ENCODE measurements around the gene FLVCR1. TPM values are rescaled to one million over a fixed set of nuclear protein-coding genes. Genes with fewer than 3 reads are reported as not detected.

The FLVCR1 gene
- total RNA-seq, 4 donors from 2014 or later = 7.8 to 8.9 (median 8.2) TPM

DNA sequence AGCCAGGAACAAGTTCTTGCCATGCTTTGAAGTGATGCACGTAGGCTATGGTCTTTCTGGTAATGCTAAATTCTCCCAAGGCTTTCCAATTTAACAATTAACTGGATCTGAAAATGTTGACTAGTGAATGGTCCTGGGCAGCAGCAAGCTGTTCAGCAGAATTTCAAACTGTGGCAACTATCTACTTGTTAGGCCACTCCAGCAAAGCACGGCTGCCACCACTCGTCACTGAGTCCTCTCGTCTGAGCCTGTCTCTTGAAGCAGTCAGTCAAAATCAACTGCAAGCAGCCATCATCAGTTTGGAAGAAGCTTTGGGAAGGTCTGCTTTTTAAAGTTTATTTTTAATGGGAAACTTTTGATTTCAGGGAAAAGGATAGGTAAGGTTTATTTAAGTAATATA is 6.1 kb downstream of the FLVCR1 start:
- TF ChIP-seq, protein P1, sequence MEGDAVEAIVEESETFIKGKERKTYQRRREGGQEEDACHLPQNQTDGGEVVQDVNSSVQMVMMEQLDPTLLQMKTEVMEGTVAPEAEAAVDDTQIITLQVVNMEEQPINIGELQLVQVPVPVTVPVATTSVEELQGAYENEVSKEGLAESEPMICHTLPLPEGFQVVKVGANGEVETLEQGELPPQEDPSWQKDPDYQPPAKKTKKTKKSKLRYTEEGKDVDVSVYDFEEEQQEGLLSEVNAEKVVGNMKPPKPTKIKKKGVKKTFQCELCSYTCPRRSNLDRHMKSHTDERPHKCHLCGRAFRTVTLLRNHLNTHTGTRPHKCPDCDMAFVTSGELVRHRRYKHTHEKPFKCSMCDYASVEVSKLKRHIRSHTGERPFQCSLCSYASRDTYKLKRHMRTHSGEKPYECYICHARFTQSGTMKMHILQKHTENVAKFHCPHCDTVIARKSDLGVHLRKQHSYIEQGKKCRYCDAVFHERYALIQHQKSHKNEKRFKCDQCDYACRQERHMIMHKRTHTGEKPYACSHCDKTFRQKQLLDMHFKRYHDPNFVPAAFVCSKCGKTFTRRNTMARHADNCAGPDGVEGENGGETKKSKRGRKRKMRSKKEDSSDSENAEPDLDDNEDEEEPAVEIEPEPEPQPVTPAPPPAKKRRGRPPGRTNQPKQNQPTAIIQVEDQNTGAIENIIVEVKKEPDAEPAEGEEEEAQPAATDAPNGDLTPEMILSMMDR (IDR thresholded peaks at IDR 0.05) = no peak
- no peak for TF ChIP-seq POLR2A (IDR thresholded peaks at IDR 0.05)
- intact Hi-C loops (cut with DNase I) = no loop called here
- Histone ChIP-seq H3K36me3 (no peaks in the 10 kb centered on the region), H3K4me1 (peaks cover 0 to 11% of the 10 kb centered on the region in 2 donors), H3K27me3 (no peaks in the 10 kb centered on the region), H3K9me3 (no peaks in the 10 kb centered on the region), H3K4me3 (replicated peaks in 1 of 3) (no peak overlapping the region), H3K27ac (no peak overlapping the region)
- 69 to 89% methylated on average over 4 of the region's 4 CpGs for WGBS, 2 donors
- DNase-seq = peak; percentile 26 to 28

DNA sequence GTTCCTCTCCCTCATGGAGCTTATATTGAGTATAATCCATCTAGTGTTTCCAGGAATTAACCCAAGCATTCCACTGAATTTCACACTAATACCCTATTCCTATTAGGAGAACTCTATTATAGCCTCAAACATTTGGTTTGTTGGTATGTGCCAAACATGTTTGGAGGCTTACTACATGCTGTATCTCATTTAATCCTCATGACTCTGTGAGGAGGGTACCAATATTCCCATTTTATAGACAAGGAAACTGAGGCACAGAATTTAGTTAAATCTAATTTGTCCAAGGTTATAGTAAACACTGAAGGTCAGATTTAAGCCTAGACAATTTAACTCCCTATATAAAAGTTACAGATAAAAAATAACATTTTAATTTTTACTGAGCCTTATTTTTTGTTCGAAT is 9.1 kb downstream of the FLVCR1 start:
- H3K4me1 ChIP-seq = no peaks in the 10 kb centered on the region
- H3K27ac ChIP-seq = no peak overlapping the region
- no peaks in the 10 kb centered on the region for H3K36me3 ChIP-seq
- 19 to 62% methylated on average over 1 of the region's 1 CpG for WGBS, 2 donors
- TF ChIP-seq POLR2A (IDR thresholded peaks at IDR 0.05) = no peak
- no peaks in the 10 kb centered on the region for H3K27me3 ChIP-seq
- H3K4me3 ChIP-seq (replicated peaks in 1 of 3) = no peak overlapping the region
- intact Hi-C loops (cut with DNase I) = no loop called here
- no peaks in the 10 kb centered on the region for H3K9me3 ChIP-seq
- DNase-seq = no peak

DNA sequence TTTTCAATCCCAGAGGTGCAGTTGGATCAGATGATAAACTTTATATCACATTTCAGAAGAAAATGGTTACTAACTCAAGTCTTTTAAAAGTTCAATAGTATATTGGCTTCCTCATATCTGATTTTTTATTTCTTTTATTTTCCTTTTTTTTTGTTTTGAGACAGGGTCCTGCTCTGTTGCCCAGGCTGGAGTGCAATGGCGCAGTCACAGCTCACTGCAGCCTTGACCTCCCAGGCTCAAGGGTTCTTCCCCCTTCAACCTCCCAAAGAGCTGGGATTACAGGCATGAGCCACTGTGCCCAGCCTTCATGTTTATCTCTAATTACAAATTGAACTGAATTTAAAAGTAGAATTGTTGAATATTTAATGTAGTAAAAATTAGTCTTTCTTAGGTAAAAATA is 13.9 kb downstream of the FLVCR1 start:
- intact Hi-C loops (cut with DNase I) = no loop called here
- WGBS, 2 donors = 93% methylated on average over 1 of the region's 1 CpG
- no peak for TF ChIP-seq POLR2A (IDR thresholded peaks at IDR 0.05)
- TF ChIP-seq, protein P1 (IDR thresholded peaks at IDR 0.05) = no peak

DNA sequence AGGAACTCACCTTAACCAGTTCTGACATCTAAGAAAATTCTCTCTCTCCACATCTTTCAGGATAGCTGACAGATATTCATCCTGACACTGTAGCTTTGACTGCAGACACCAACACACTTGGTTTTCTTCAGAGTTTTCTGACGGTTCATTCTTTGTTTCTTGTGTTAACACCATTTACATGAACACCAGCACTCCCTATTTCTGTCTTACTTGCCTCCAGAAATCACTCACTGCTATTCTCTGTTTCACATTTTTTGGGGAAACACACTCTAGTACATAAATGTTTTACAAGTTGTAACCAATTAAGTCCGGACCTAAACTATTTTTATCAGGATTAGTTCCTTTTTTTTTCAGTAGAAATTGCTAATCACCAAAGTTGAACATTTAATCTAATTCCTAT is 15.4 kb downstream of the FLVCR1 start:
- intact Hi-C loops (cut with DNase I) = no loop called here

More for the DNA sequence above, 13.9 kb downstream of the FLVCR1 start:
- no peaks in the 10 kb centered on the region for H3K27me3 ChIP-seq
- peak in 1 of 2 donors; percentile 8 for DNase-seq
- no peak overlapping the region for H3K27ac ChIP-seq
- no peaks in the 10 kb centered on the region for H3K9me3 ChIP-seq
- H3K36me3 ChIP-seq = peaks cover 0 to 7% of the 10 kb centered on the region in 2 donors
- no peak overlapping the region for H3K4me3 ChIP-seq (replicated peaks in 1 of 3)
- H3K4me1 ChIP-seq = no peaks in the 10 kb centered on the region

DNA sequence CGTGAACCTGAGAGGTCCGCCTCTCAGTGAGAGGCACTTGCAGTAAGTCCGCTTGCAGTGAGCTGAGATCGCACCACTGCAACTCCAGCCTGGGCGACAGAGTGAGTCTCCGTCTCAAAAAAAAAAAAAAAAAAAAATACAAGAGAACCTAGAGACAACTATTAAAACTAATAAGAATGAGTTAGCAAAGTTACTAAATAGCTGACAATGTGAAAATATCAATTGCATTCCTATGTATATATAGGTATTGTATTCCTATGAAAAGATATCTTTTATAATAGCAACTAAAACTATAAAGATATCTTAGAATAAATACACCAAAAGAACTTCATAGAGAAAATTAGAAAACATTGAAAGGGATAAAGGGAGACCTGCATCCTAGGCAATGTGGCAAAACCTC is 20.3 kb downstream of the FLVCR1 start:
- TF ChIP-seq, protein P1 (IDR thresholded peaks at IDR 0.05) = no peak
- no peak for DNase-seq
- 97 to 98% methylated on average over 6 of the region's 6 CpGs for WGBS, 2 donors
- Histone ChIP-seq H3K27me3 (no peaks in the 10 kb centered on the region), H3K4me3 (replicated peaks in 1 of 3) (no peak overlapping the region), H3K4me1 (no peaks in the 10 kb centered on the region), H3K36me3 (peaks cover 0 to 7% of the 10 kb centered on the region in 2 donors), H3K27ac (no peak overlapping the region), H3K9me3 (no peaks in the 10 kb centered on the region)
- intact Hi-C loops (cut with DNase I) = no loop called here

More for the DNA sequence above, 15.4 kb downstream of the FLVCR1 start:
- H3K27me3 ChIP-seq = no peaks in the 10 kb centered on the region
- H3K4me3 ChIP-seq (replicated peaks in 1 of 3) = no peak overlapping the region
- H3K27ac ChIP-seq = no peak overlapping the region
- WGBS, 2 donors = 79 to 81% methylated on average over 2 of the region's 2 CpGs
- TF ChIP-seq, protein P1 (IDR thresholded peaks at IDR 0.05) = no peak
- TF ChIP-seq POLR2A (IDR thresholded peaks at IDR 0.05) = no peak
- peaks cover 0 to 7% of the 10 kb centered on the region in 2 donors for H3K36me3 ChIP-seq
- H3K4me1 ChIP-seq = no peaks in the 10 kb centered on the region
- DNase-seq = no peak
- H3K9me3 ChIP-seq = no peaks in the 10 kb centered on the region

Data from thyroid gland (tissue), 4 donors.